ENCODE results near the gene GOLT1A. TPM values are rescaled to one million over a fixed set of nuclear protein-coding genes. Genes with fewer than 3 reads are reported as not detected.

The GOLT1A gene
- total and polyA plus RNA-seq, 2 of the 8 experiments (the other 6 are each of a cell fraction or from before 2014, with no cell fraction given), result 7.5 to 8.5 TPM

GRCh38 chr1:204157962-204158361 lies 55.8 kb downstream of the GOLT1A start:
- H2BK12ac ChIP-seq (ENCODE audit: low read depth, low read length), result no peak overlapping the region
- no peak overlapping the region for H4K8ac ChIP-seq (ENCODE audit: extremely low read depth, insufficient read depth, low read length)
- H4K20me1 ChIP-seq (replicated peaks in 1 of 2; ENCODE audit: control insufficient read depth in 1 of 2, insufficient read depth in 2 of 2, low read length in 2 of 2), result no peaks in the 10 kb centered on the region
- no peak overlapping the region for H2AK5ac ChIP-seq (ENCODE audit: low read depth, low read length)
- H3K23me2 ChIP-seq (ENCODE audit: low read depth, low read length), result no peaks in the 10 kb centered on the region; the same call in 1 of the 2 replicates
- FAIRE-seq (no peak), DNase-seq (ENCODE audit: low read depth in 1 of 2, low spot score in 2 of 2) (no peak)
- H3K18ac ChIP-seq (ENCODE audit: extremely low read depth, low read length), result no peak overlapping the region
- no peaks in the 10 kb centered on the region for H3K79me1 ChIP-seq (ENCODE audit: low read depth, low read length)
- H3K4me1 ChIP-seq (replicated peaks in 1 of 4; ENCODE audit: control insufficient read depth in 3 of 4, insufficient read depth in 4 of 4, low read length in 3 of 4), result no peaks in the 10 kb centered on the region; a peak in 1 of 7 replicates
- H3K56ac ChIP-seq (replicated peaks; ENCODE audit: insufficient read length, low read depth, low read length), result no peak overlapping the region
- no peak overlapping the region for H3K9ac ChIP-seq (replicated peaks in 1 of 4; ENCODE audit: extremely low read depth in 1 of 4, low read depth in 3 of 4, low read length in 3 of 4)
- no peaks in the 10 kb centered on the region for H3K9me3 ChIP-seq (ENCODE audit: insufficient read depth in 2 of 2, low read depth in 1 of 2, low read length in 1 of 2)
- peaks cover 0 to 6% (median 1%) of the 10 kb centered on the region in 4 experiments; a peak in 4 of 7 replicates for H3K27me3 ChIP-seq (replicated peaks in 1 of 4; ENCODE audit: control insufficient read depth in 3 of 4, extremely low read depth in 1 of 4, insufficient read depth in 3 of 4, low read length in 3 of 4)
- H2BK20ac ChIP-seq (ENCODE audit: low read length), result no peak overlapping the region
- no peak overlapping the region for H3K4ac ChIP-seq (replicated peaks; ENCODE audit: insufficient read length, low read depth, low read length)
- WGBS, 2 experiments (ENCODE audit: extremely low coverage in 1 of 2, insufficient coverage in 1 of 2, insufficient read length in 1 of 2, insufficient replicate concordance in 2 of 2, low coverage in 1 of 2, low lambda C conversion rate in 2 of 2, missing lambda C conversion rate in 1 of 2), result 92% methylated on average over 6 of the region's 6 CpGs; no CpG with 5 or more reads in 1 of the 2 experiments
- no peaks in the 10 kb centered on the region for H3K79me2 ChIP-seq (ENCODE audit: control insufficient read depth in 1 of 2, insufficient read depth in 2 of 2, low read length in 2 of 2)
- POLR2A ChIA-PET (ENCODE audit: partially characterized antibody), result interaction anchor here (1.2 kb wide), 1 partner anchor 287 kb away, joined by 3 read pairs; no protein-coding TSS in a partner anchor
- no peak overlapping the region for H4K5ac ChIP-seq (ENCODE audit: insufficient read length, low read depth, low read length)
- H3K4me2 ChIP-seq (ENCODE audit: insufficient read depth in 1 of 2, low read depth in 2 of 2, low read length in 2 of 2), result no peak overlapping the region
- no peak overlapping the region for H2BK120ac ChIP-seq (replicated peaks; ENCODE audit: low read depth, low read length)
- no peak overlapping the region for H2BK5ac ChIP-seq (ENCODE audit: low read depth, low read length)
- H2AFZ ChIP-seq (ENCODE audit: low read length), result no peak overlapping the region
- H3K4me3 ChIP-seq (ENCODE audit: extremely low read depth in 1 of 4, insufficient read depth in 2 of 4, low read depth in 3 of 4, low read length in 4 of 4), result no peak overlapping the region
- H4K91ac ChIP-seq (replicated peaks; ENCODE audit: insufficient read length, low read length), result no peak overlapping the region
- H3K27ac ChIP-seq (ENCODE audit: low read depth, low read length), result no peak overlapping the region
- no peak overlapping the region for H3K14ac ChIP-seq (ENCODE audit: insufficient read length)
- CTCF ChIA-PET (ENCODE audit: partially characterized antibody), result interaction anchor here (0.6 to 18.7 kb wide), 9 partner anchors 18 to 299 kb away, joined by 3 to 360 read pairs (median 5); partner anchors contain the start of gene KISS1
- no peaks in the 10 kb centered on the region for H3K36me3 ChIP-seq (ENCODE audit: control insufficient read depth in 2 of 4, insufficient read depth in 4 of 4, low read length in 3 of 4)
- no peak overlapping the region for H2BK15ac ChIP-seq (ENCODE audit: low read length)
- H3K23ac ChIP-seq (ENCODE audit: insufficient read length), result no peak overlapping the region
- TF ChIP-seq HDAC6 (IDR thresholded peaks at IDR 0.05; ENCODE audit: low read depth, low read length), result no peak
- TF ChIP-seq SIN3A (conservative IDR thresholded peaks at IDR 0.05 in 1 of 2, IDR thresholded peaks at IDR 0.05 in 1 of 2; ENCODE audit: low read depth in 1 of 2, low read length in 2 of 2), result no peak
- no peak for TF ChIP-seq TBP (IDR thresholded peaks at IDR 0.05; ENCODE audit: low read depth, low read length)
- TF ChIP-seq NANOG (IDR thresholded peaks at IDR 0.05; ENCODE audit: insufficient read depth, low read depth, low read length, poor library complexity, severe bottlenecking), result no peak
- TF ChIP-seq, protein P1, sequence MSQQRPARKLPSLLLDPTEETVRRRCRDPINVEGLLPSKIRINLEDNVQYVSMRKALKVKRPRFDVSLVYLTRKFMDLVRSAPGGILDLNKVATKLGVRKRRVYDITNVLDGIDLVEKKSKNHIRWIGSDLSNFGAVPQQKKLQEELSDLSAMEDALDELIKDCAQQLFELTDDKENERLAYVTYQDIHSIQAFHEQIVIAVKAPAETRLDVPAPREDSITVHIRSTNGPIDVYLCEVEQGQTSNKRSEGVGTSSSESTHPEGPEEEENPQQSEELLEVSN (IDR thresholded peaks at IDR 0.05), result no peak
- TF ChIP-seq NRF1 (IDR thresholded peaks at IDR 0.05; ENCODE audit: low read depth, low read length), result no peak
- TF ChIP-seq, protein P2, sequence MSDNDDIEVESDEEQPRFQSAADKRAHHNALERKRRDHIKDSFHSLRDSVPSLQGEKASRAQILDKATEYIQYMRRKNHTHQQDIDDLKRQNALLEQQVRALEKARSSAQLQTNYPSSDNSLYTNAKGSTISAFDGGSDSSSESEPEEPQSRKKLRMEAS (IDR thresholded peaks at IDR 0.05), result no peak
- TF ChIP-seq FOSL1 (IDR thresholded peaks at IDR 0.05; ENCODE audit: insufficient read depth, low read depth, low read length), result no peak
- no peak for TF ChIP-seq SAP30 (IDR thresholded peaks at IDR 0.05; ENCODE audit: insufficient read depth, insufficient replicate concordance, low read length)
- no peak for TF ChIP-seq GTF2F1 (IDR thresholded peaks at IDR 0.05; ENCODE audit: borderline replicate concordance, low read depth, low read length)
- TF ChIP-seq USF2 (IDR thresholded peaks at IDR 0.05; ENCODE audit: low read length), result no peak
